CD4-positive, alpha-beta memory T cell (primary cell): ENCODE results near the gene IL1RAP. TPM values are rescaled to one million over a fixed set of nuclear protein-coding genes. Genes with fewer than 3 reads are reported as not detected.
"Not testable (repeated sequence)": the region's sequence is repeated elsewhere in the genome, so short reads cannot be mapped to it uniquely, and the experiment has no call there.

Source experiments
- CTCF ChIA-PET: fragments of 350-600 bp; sonication (Branson Sonifier 250); formaldehyde crosslinking; loops from one replicate; lab custom pipeline; 2021; ENCODE audit warnings: inconsistent platforms; ENCODE audit not compliant: partially characterized antibody; lab: Charles Lee
- POLR2A ChIA-PET: fragments of 350-600 bp; sonication (Branson Sonifier 250); formaldehyde crosslinking; loops from one replicate; lab custom pipeline; 2021; ENCODE audit not compliant: partially characterized antibody; lab: Charles Lee
- DNase-seq, 5 donors: peaks; one replicate each; pipeline versions ENCODE4 v3.0.0 to v3.0.0-alpha.2; 2020 to 2022; ENCODE audit warnings: mixed read lengths in 1 of 5
- H3K27ac ChIP-seq: one replicate; pipeline ENCODE4 v1.7.0; 2013; ENCODE audit warnings: low read depth, low read length
- H3K27me3 ChIP-seq: 2 replicates; pipeline ENCODE4 v1.7.0; 2013; ENCODE audit warnings: mild to moderate bottlenecking, low read length, moderate library complexity; ENCODE audit not compliant: insufficient read depth
- H3K36me3 ChIP-seq: 2 replicates; pipeline ENCODE4 v1.7.0; 2013; ENCODE audit warnings: mild to moderate bottlenecking, low read length, moderate library complexity; ENCODE audit not compliant: insufficient read depth
- H3K4me1 ChIP-seq: 2 replicates; pipeline ENCODE4 v1.7.0; 2013; ENCODE audit warnings: mild to moderate bottlenecking, low read length, moderate library complexity; ENCODE audit not compliant: insufficient read depth
- H3K4me3 ChIP-seq, 2 donors: one replicate each; pipeline ENCODE4 v1.7.0; 2013; ENCODE audit warnings: low read length in 2 of 2, mild to moderate bottlenecking in 1 of 2
- H3K9me3 ChIP-seq, 2 donors: one replicate each; pipeline ENCODE4 v1.7.0; 2013; ENCODE audit warnings: low read length in 2 of 2, control low read depth in 1 of 2; ENCODE audit not compliant: control insufficient read depth in 1 of 2
- H3K27ac Mint-ChIP-seq, 7 donors: one replicate each; pipeline ENCODE4 v1.8.0; 2020 to 2021; ENCODE audit warnings: mixed read lengths in 7 of 7, mild to moderate bottlenecking in 6 of 7, inconsistent platforms in 3 of 7, moderate library complexity in 3 of 7
- H3K27me3 Mint-ChIP-seq, 2 donors: one replicate each; pipeline ENCODE4 v1.8.0; 2020 to 2021; ENCODE audit warnings: mixed read lengths in 2 of 2
- H3K36me3 Mint-ChIP-seq, 2 donors: one replicate each; pipeline ENCODE4 v1.8.0; 2020 to 2021; ENCODE audit warnings: mixed read lengths in 2 of 2, inconsistent platforms in 1 of 2, mild to moderate bottlenecking in 1 of 2
- H3K4me1 Mint-ChIP-seq, 4 donors: one replicate each; pipeline ENCODE4 v1.8.0; 2020 to 2021; ENCODE audit warnings: mixed read lengths in 4 of 4, mild to moderate bottlenecking in 1 of 4
- H3K4me3 Mint-ChIP-seq, 8 donors: one replicate each; pipeline ENCODE4 v1.8.0; 2020 to 2021; ENCODE audit warnings: mixed read lengths in 8 of 8, mild to moderate bottlenecking in 7 of 8, moderate library complexity in 6 of 8, inconsistent platforms in 3 of 8
- H3K9me3 Mint-ChIP-seq, 8 donors: one replicate each; pipeline ENCODE4 v1.8.0; 2020 to 2021; ENCODE audit warnings: mixed read lengths in 8 of 8, mild to moderate bottlenecking in 5 of 8, inconsistent platforms in 3 of 8, moderate library complexity in 1 of 8
- intact Hi-C: fragments of 100-400 bp; cut with micrococcal nuclease; formaldehyde crosslinking; loops from one replicate; pipeline ENCODE4 v1.15.1; 2023
- polyA plus RNA-seq, 2 donors: library from polyadenylated mRNA; unstranded; fragments of 300-500 nt; fragmentation: Illumina TruSeq; gene quantifications; one replicate each; pipeline ENCODE4 v1.2.3, GENCODE V29; 2021
- total RNA-seq, 2 experiments: library from RNA; stranded (reverse); gene quantifications; one replicate each; pipeline ENCODE4 v1.2.3, GENCODE V29; 2021

The IL1RAP gene
- total and polyA plus RNA-seq, 4 experiments from 2014 or later = 4.1 to 14.6 (median 8.2) TPM

DNA sequence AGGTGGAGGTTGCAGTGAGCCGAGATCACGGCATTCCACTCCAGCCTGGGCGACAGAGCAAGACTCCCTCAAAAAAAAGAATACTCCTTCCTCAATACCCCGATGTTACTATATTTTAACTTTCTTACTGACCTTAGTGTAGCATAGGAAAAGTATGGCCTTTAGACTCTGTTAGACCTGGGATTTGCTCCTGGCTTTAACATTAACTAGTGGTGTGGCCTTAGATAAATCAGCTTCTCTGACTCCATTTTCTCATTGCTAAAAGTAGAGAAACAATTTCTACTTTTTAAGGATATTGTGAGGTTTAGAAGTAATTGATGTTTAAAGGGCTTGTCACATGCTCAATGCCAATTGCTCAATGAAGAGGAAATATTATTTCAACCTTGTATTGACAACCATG is 7.6 kb upstream of the IL1RAP start:
- Histone ChIP-seq H3K27ac (no peak overlapping the region), H3K4me3 (no peak overlapping the region), H3K4me1 (no peaks in the 10 kb centered on the region), H3K27me3 (no peaks in the 10 kb centered on the region), H3K36me3 (no peaks in the 10 kb centered on the region), H3K9me3 (no peaks in the 10 kb centered on the region)
- Mint-ChIP-seq H3K9me3 (no peaks in the 10 kb centered on the region), H3K27ac (no peak overlapping the region), H3K4me3 (no peak overlapping the region), H3K4me1 (no peaks in the 10 kb centered on the region), H3K27me3 (peaks cover 4 to 7% of the 10 kb centered on the region in 2 donors), H3K36me3 (no peaks in the 10 kb centered on the region)
- POLR2A ChIA-PET = no interaction called here
- CTCF ChIA-PET = no interaction called here
- intact Hi-C loops = no loop called here
- no peak for DNase-seq

DNA sequence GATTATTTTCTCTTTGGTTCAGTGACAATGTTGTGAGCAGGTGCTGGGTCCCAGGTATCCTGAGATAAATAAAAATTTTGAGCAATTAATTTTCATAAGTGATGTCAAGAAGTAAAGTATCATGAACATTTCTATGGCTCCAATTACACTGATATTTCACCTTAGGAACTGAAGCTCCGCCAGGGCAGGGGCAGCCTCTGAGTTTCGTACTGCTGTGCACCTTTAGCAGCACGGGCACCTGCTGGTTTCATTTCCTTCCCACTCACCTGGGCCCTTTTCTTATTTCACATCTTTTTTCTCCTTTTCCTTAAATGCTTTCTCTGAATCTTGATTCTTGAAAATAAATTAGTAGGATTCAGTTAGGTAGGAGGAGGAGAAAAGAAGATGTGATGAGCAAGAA is 1.2 kb upstream of the IL1RAP start:
- ChIA-PET POLR2A (interaction anchor here (1.0 to 1.4 kb wide), 3 partner anchors 11 to 69 kb away, joined by 3 to 8 read pairs (median 6); no protein-coding TSS in a partner anchor), CTCF (interaction anchor here (0.8 to 1.7 kb wide), 4 partner anchors 8 to 89 kb away, joined by 3 to 4 read pairs (median 4); no protein-coding TSS in a partner anchor)
- H3K4me1 ChIP-seq = peaks cover 28% of the 10 kb centered on the region
- H3K9me3 Mint-ChIP-seq = no peaks in the 10 kb centered on the region
- H3K4me3 Mint-ChIP-seq = peak overlapping the region; percentile 84 to 97 (median 92)
- H3K36me3 ChIP-seq = no peaks in the 10 kb centered on the region
- H3K4me3 ChIP-seq = peak overlapping the region in 1 of 2 donors; percentile 92
- H3K27me3 ChIP-seq = no peaks in the 10 kb centered on the region
- H3K36me3 Mint-ChIP-seq = peaks cover 0 to 10% of the 10 kb centered on the region in 2 donors
- peaks cover 25 to 40% (median 32%) of the 10 kb centered on the region in 4 donors for H3K4me1 Mint-ChIP-seq
- H3K27ac ChIP-seq = peak overlapping the region; percentile 51
- H3K9me3 ChIP-seq = no peaks in the 10 kb centered on the region
- no peaks in the 10 kb centered on the region for H3K27me3 Mint-ChIP-seq
- DNase-seq = no peak
- H3K27ac Mint-ChIP-seq = peak overlapping the region in 6 of 7 donors; percentile 92 to 97 (median 94)
- intact Hi-C loops = loop anchor here (1.0 to 10.0 kb wide), 4 partner anchors 66 to 1188 kb away; no protein-coding TSS in a partner anchor

DNA sequence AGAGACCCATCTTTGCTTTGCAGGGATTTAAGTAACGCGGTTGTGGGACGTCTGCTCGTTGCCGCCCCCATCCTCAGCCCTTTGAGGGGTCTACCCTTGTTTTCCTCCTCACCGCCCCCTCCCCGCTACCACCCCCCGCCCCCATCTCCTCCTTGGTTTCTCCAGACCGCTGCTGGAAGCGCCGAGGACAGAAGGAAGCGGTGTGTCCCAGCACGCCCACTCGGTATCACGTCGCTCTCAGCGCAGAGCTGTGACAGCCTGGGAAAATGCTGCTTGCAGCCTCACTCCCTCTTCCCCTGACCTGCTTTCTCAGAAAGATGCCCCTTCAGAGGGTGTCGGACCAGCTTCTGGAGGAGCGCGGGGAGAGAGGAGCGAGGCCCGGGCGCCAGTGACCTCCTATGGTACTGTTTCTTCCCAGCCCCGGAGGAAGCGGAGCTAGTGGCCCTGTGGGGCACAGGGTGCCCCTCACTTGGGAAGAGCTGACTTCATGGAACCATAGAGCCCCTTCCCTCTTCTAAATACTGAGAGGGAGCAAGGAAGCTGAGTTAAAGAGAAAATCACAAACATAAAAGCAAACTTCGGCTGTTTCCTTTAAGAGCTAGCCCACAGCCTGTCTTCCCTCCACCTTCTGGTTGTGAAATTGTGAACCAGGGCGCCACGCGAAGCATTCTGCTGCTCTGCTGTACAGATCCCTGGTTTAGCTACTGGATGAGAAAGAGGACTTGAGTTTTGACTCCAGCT is 698 bp downstream of the IL1RAP start:
- peak overlapping the region; percentile 51 for H3K27ac ChIP-seq
- CTCF ChIA-PET = interaction anchor here (0.9 to 1.7 kb wide), 4 partner anchors 11 to 192 kb away, joined by 3 to 4 read pairs (median 3); partner anchors contain the start of gene CLDN1
- H3K27ac Mint-ChIP-seq = peak overlapping the region in 6 of 7 donors; percentile 89 to 93 (median 92)

DNA sequence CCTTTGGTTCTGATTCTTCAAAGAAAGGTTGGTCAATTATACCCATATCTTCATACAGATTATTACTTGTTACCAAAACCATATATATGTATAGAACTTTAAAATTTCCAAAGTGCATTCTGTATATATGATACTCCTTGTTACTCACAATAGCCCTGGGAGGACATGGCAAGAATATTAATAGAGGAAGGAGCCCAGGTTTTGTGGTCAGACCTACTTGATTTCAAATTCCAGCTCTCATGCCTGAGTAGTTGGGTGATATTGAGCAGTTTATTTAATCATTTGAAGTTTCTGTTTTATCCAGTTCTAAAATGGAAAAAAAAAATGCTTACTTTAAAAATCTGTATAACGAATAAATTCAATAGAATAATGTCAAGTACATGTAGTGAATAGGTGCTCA is 2.5 kb downstream of the IL1RAP start:
- Mint-ChIP-seq H3K36me3 (peaks cover 6 to 14% of the 10 kb centered on the region in 2 donors), H3K27ac (peak overlapping the region in 3 of 7 donors; percentile 29 to 41 (median 32)), H3K4me1 (peaks cover 27 to 46% (median 35%) of the 10 kb centered on the region in 4 donors), H3K27me3 (no peaks in the 10 kb centered on the region), H3K9me3 (peaks cover 0 to 2% (median 0%) of the 10 kb centered on the region in 8 donors), H3K4me3 (peak overlapping the region in 2 of 8 donors; percentile 2 to 22)
- ChIA-PET CTCF (interaction anchor here (1.0 kb wide), 1 partner anchor 19 kb away, joined by 5 read pairs; no protein-coding TSS in a partner anchor), POLR2A (no interaction called here)
- intact Hi-C loops = loop anchor here (10.0 kb wide), 1 partner anchor 1192 kb away; no protein-coding TSS in a partner anchor
- Histone ChIP-seq H3K4me3 (no peak overlapping the region), H3K9me3 (no peaks in the 10 kb centered on the region), H3K27me3 (no peaks in the 10 kb centered on the region), H3K4me1 (peaks cover 28% of the 10 kb centered on the region), H3K36me3 (no peaks in the 10 kb centered on the region), H3K27ac (no peak overlapping the region)
- no peak for DNase-seq

More for the DNA sequence above, 698 bp downstream of the IL1RAP start:
- peak overlapping the region; percentile 84 to 94 (median 92) for H3K4me3 Mint-ChIP-seq
- H3K4me1 Mint-ChIP-seq = peaks cover 27 to 46% (median 35%) of the 10 kb centered on the region in 4 donors
- POLR2A ChIA-PET = interaction anchor here (0.6 to 1.5 kb wide), 5 partner anchors 9 to 113 kb away, joined by 3 to 6 read pairs (median 3); no protein-coding TSS in a partner anchor
- peak; percentile 26 to 51 (median 31) for DNase-seq
- intact Hi-C loops = loop anchor here (10.0 kb wide), 1 partner anchor 1190 kb away; no protein-coding TSS in a partner anchor
- H3K9me3 Mint-ChIP-seq = peaks cover 0 to 2% (median 0%) of the 10 kb centered on the region in 8 donors
- H3K27me3 Mint-ChIP-seq = no peaks in the 10 kb centered on the region
- Histone ChIP-seq H3K27me3 (no peaks in the 10 kb centered on the region), H3K36me3 (no peaks in the 10 kb centered on the region), H3K4me1 (peaks cover 28% of the 10 kb centered on the region), H3K4me3 (peak overlapping the region; percentile 76 to 92), H3K9me3 (no peaks in the 10 kb centered on the region)
- H3K36me3 Mint-ChIP-seq = peaks cover 6 to 14% of the 10 kb centered on the region in 2 donors

DNA sequence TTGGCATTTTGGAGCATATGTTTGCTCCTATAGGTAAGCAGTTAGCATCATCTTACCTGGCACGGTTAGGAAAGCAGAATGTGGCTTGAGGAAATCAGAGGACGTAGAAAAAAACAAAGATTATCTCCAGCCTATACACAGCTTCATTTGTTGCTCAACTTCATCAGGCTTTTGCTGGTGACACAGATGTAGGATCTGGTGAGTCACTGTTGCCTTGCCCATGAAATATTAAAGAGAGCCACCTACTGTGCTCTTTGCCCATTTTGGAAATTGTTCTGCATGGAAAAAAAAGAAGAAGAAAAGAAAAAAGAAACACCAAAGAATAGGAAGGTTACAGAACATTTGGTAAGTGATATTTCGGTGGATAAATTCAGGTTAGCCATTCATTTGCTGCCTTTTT is 3.8 kb downstream of the IL1RAP start:
- DNase-seq = no peak
- ChIA-PET CTCF (no interaction called here), POLR2A (no interaction called here)
- Mint-ChIP-seq H3K36me3 (peaks cover 6 to 14% of the 10 kb centered on the region in 2 donors), H3K27me3 (no peaks in the 10 kb centered on the region), H3K27ac (no peak overlapping the region), H3K4me1 (peaks cover 27 to 44% (median 35%) of the 10 kb centered on the region in 4 donors), H3K4me3 (no peak overlapping the region), H3K9me3 (peaks cover 0 to 2% (median 0%) of the 10 kb centered on the region in 8 donors)
- Histone ChIP-seq H3K4me3 (no peak overlapping the region), H3K9me3 (no peaks in the 10 kb centered on the region), H3K27ac (no peak overlapping the region), H3K36me3 (no peaks in the 10 kb centered on the region), H3K27me3 (no peaks in the 10 kb centered on the region), H3K4me1 (peaks cover 23% of the 10 kb centered on the region)
- intact Hi-C loops = loop anchor here (10.0 kb wide), 1 partner anchor 1193 kb away; no protein-coding TSS in a partner anchor

DNA sequence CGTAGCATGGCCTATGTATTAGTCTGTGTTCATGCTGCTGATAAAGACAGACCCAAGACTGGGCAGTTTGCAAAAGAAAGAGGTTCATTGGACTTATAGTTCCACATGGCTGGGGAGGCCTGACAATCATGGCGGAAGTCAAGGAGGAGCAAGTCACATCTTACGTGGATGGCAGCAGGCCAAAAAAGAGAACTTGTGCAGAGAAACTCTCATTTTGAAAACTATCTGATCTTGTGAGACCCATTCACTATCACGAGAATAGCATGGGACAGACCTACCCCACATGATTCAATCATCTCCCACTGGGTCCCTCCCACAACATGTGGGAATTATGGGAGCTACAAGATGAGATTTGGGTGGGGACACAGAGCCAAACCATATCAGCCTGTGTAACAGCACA is 4.6 kb downstream of the IL1RAP start:
- H3K27me3 ChIP-seq, H3K9me3 Mint-ChIP-seq, H3K4me3 Mint-ChIP-seq, H3K9me3 ChIP-seq, H3K27me3 Mint-ChIP-seq, DNase-seq, H3K27ac Mint-ChIP-seq, CTCF ChIA-PET, H3K4me3 ChIP-seq, H3K36me3 ChIP-seq, H3K27ac ChIP-seq: not testable (repeated sequence)
- H3K4me1 ChIP-seq = peaks cover 16% of the 10 kb centered on the region
- intact Hi-C loops = loop anchor here (10.0 kb wide), 1 partner anchor 1194 kb away; no protein-coding TSS in a partner anchor
- Mint-ChIP-seq H3K4me1 (peaks cover 22 to 36% (median 27%) of the 10 kb centered on the region in 4 donors), H3K36me3 (peaks cover 8 to 12% of the 10 kb centered on the region in 2 donors)
- POLR2A ChIA-PET = interaction anchor here (0.6 kb wide), 1 partner anchor 217 kb away, joined by 3 read pairs; no protein-coding TSS in a partner anchor

DNA sequence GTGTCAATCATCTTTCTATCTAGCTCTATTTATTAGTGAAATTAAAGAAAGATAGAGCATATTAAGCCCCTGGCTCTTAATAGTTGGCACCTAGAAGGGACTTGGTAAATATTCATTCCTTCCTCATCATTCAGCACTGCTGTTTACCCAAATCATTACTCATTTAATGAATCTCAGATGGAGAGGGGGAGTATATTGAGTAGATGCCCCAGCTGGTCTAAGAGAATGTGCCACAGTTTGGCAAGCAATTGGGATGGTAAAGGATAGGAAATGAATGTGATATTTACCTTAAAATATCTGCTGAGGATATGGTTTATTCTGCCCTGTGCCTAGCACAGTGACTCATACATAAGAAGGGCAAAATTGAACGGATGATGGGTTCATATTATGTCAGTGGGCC is 6.0 kb downstream of the IL1RAP start:
- Mint-ChIP-seq H3K4me3 (no peak overlapping the region), H3K36me3 (peaks cover 7 to 9% of the 10 kb centered on the region in 2 donors), H3K27ac (no peak overlapping the region), H3K9me3 (peaks cover 0 to 2% (median 0%) of the 10 kb centered on the region in 8 donors), H3K27me3 (no peaks in the 10 kb centered on the region), H3K4me1 (peaks cover 21 to 35% (median 24%) of the 10 kb centered on the region in 4 donors)
- no peaks in the 10 kb centered on the region for H3K27me3 ChIP-seq
- no peaks in the 10 kb centered on the region for H3K36me3 ChIP-seq
- H3K4me1 ChIP-seq = peaks cover 13% of the 10 kb centered on the region
- H3K27ac ChIP-seq = no peak overlapping the region
- intact Hi-C loops = loop anchor here (10.0 kb wide), 1 partner anchor 1195 kb away; no protein-coding TSS in a partner anchor
- H3K9me3 ChIP-seq = no peaks in the 10 kb centered on the region
- ChIA-PET CTCF (no interaction called here), POLR2A (no interaction called here)
- no peak for DNase-seq
- H3K4me3 ChIP-seq = no peak overlapping the region
